ENCODE data around the gene AQP11. TPM values are rescaled to one million over a fixed set of nuclear protein-coding genes. Genes with fewer than 3 reads are reported as not detected.

Gene AQP11
- total RNA-seq, 1 donor from 2014 or later: 0.64 TPM

- DNase-seq (ENCODE audit: low spot score in 2 of 2): no peak
- Histone ChIP-seq H3K4me3 (no peak overlapping the region), H3K4me1 (no peaks in the 10 kb centered on the region), H3K9me3 (no peaks in the 10 kb centered on the region), H3K27ac (no peak overlapping the region), H3K36me3 (no peaks in the 10 kb centered on the region), H3K27me3 (no peaks in the 10 kb centered on the region)
- TF ChIP-seq CTCF (IDR thresholded peaks at IDR 0.05): no peak
- intact Hi-C loops (cut with DNase I): no loop called here
These were observed 6.9 kb downstream of the AQP11 start for GRCh38 chr11:77596626-77597025.

- intact Hi-C loops (cut with DNase I): no loop called here
- H3K27ac ChIP-seq: no peak overlapping the region
- no peak for DNase-seq (ENCODE audit: low spot score in 2 of 2)
- H3K36me3 ChIP-seq: no peaks in the 10 kb centered on the region
- no peaks in the 10 kb centered on the region for H3K27me3 ChIP-seq
- no peaks in the 10 kb centered on the region for H3K9me3 ChIP-seq
- no peak for TF ChIP-seq CTCF (IDR thresholded peaks at IDR 0.05)
- H3K4me3 ChIP-seq: no peak overlapping the region
- peaks cover 0 to 4% of the 10 kb centered on the region in 2 donors for H3K4me1 ChIP-seq
These were observed 8.4 kb downstream of the AQP11 start for GRCh38 chr11:77598195-77598594.

GRCh38 chr11:77602381-77603088, 12.8 kb downstream of the AQP11 start:
- no peaks in the 10 kb centered on the region for H3K27me3 ChIP-seq
- intact Hi-C loops (cut with DNase I): no loop called here
- no peaks in the 10 kb centered on the region for H3K9me3 ChIP-seq
- no peak for TF ChIP-seq CTCF (IDR thresholded peaks at IDR 0.05)
- DNase-seq (ENCODE audit: low spot score in 2 of 2): no peak
- H3K4me3 ChIP-seq: no peak overlapping the region
- no peak overlapping the region for H3K27ac ChIP-seq
- peaks cover 0 to 4% of the 10 kb centered on the region in 2 donors for H3K4me1 ChIP-seq
- peaks cover 0 to 7% of the 10 kb centered on the region in 2 donors for H3K36me3 ChIP-seq

- H3K4me3 ChIP-seq: no peak overlapping the region
- H3K27ac ChIP-seq: no peak overlapping the region
- TF ChIP-seq CTCF (IDR thresholded peaks at IDR 0.05): no peak
- intact Hi-C loops (cut with DNase I): no loop called here
- H3K27me3 ChIP-seq: no peaks in the 10 kb centered on the region
- no peak for DNase-seq (ENCODE audit: low spot score in 2 of 2)
- peaks cover 0 to 10% of the 10 kb centered on the region in 2 donors for H3K36me3 ChIP-seq
- no peaks in the 10 kb centered on the region for H3K9me3 ChIP-seq
- peaks cover 0 to 4% of the 10 kb centered on the region in 2 donors for H3K4me1 ChIP-seq
These were observed 14.5 kb downstream of the AQP11 start for GRCh38 chr11:77604281-77604680.

GRCh38 chr11:77609234-77609633, 19.5 kb downstream of the AQP11 start:
- TF ChIP-seq CTCF (IDR thresholded peaks at IDR 0.05): no peak

More at GRCh38 chr11:77609234-77609633, 19.5 kb downstream of the AQP11 start:
- Histone ChIP-seq H3K27me3 (no peaks in the 10 kb centered on the region), H3K4me3 (no peak overlapping the region), H3K4me1 (no peaks in the 10 kb centered on the region), H3K36me3 (peaks cover 12 to 47% of the 10 kb centered on the region in 2 donors), H3K9me3 (no peaks in the 10 kb centered on the region), H3K27ac (no peak overlapping the region)
- DNase-seq (ENCODE audit: low spot score in 2 of 2): no peak
- intact Hi-C loops (cut with DNase I): no loop called here

Measured in ascending aorta (tissue), 2 donors.